Endothelial cell of umbilical vein (primary cell): ENCODE measurements around the gene SLC49A3. TPM values are rescaled to one million over a fixed set of nuclear protein-coding genes. Genes with fewer than 3 reads are reported as not detected.
"Not testable (repeated sequence)": the region's sequence is repeated elsewhere in the genome, so short reads cannot be mapped to it uniquely, and the experiment has no call there.

Experiments
- BruUV-seq: library from RNA; stranded (reverse); fragments of 400-500 nt; replicated peaks from 2 replicates; lab custom pipeline; 2021; lab: Mats Ljungman, UMichigan
- CTCF ChIA-PET: fragments of 300-600, 350-600 bp; sonication (Branson Sonifier 250); formaldehyde crosslinking; loops from one replicate; lab custom pipeline; 2021; ENCODE audit warnings: antibody characterized with exemption, inconsistent platforms; lab: Charles Lee
- POLR2A ChIA-PET: fragments of 300-600, 350-600 bp; sonication (Branson Sonifier 250); formaldehyde crosslinking; loops from one replicate; lab custom pipeline; 2021; ENCODE audit warnings: antibody characterized with exemption, inconsistent platforms; lab: Charles Lee
- DNase-seq: peaks from one replicate; pipeline ENCODE4 v3.0.0-alpha.2; 2011; ENCODE audit warnings: low read depth, low spot score
- FAIRE-seq: peaks from 2 replicates; lab custom pipeline; 2011; peaks lifted over from hg19 to GRCh38; lab: Jason Lieb, UNC
- H2AFZ ChIP-seq: 2 replicates; pipeline ENCODE4 v1.6.0; 2012; ENCODE audit warnings: low read depth, low read length, control low read depth, inconsistent platforms
- H3K27ac ChIP-seq: 2 replicates; pipeline ENCODE4 v1.5.1; 2011; ENCODE audit warnings: low read depth, mild to moderate bottlenecking, control low read depth, low read length, moderate library complexity; ENCODE audit not compliant: insufficient read depth
- H3K27me3 ChIP-seq, 2 experiments: 2 replicates each; pipeline versions ENCODE4 v1.6.0 to v1.6.1; 2011; ENCODE audit warnings: low read length in 2 of 2, mixed read lengths in 1 of 2; ENCODE audit not compliant: control insufficient read depth in 2 of 2, insufficient read depth in 2 of 2
- H3K36me3 ChIP-seq, 2 experiments: 2 replicates in 1 of 2; 3 replicates in 1 of 2; pipeline ENCODE4 v1.5.1; 2011; ENCODE audit warnings: low read length in 2 of 2, mild to moderate bottlenecking in 1 of 2, moderate library complexity in 1 of 2; ENCODE audit not compliant: control insufficient read depth in 2 of 2, insufficient read depth in 2 of 2; ENCODE audit errors: extremely low read depth in 1 of 2
- H3K4me1 ChIP-seq: 3 replicates; pipeline ENCODE4 v1.5.1; 2011; ENCODE audit warnings: mild to moderate bottlenecking, low read length; ENCODE audit not compliant: control insufficient read depth, insufficient read depth; ENCODE audit errors: extremely low read depth
- H3K4me2 ChIP-seq: 2 replicates; pipeline ENCODE4 v1.6.1; 2011; ENCODE audit warnings: low read length, control low read depth, mixed read lengths; ENCODE audit not compliant: insufficient read depth
- H3K4me3 ChIP-seq, 3 experiments: fragments of 200-600 bp in 1 of 3; sonication (generic), shearing (Covaris generic) in 1 of 3; replicated peaks in 1 of 3; 2 replicates each; pipeline ENCODE4 v1.5.1; 2011 to 2016; ENCODE audit warnings: control low read depth in 3 of 3, low read length in 3 of 3, mild to moderate bottlenecking in 2 of 3, inconsistent platforms in 1 of 3, low read depth in 1 of 3, moderate library complexity in 1 of 3; ENCODE audit not compliant: insufficient read depth in 1 of 3
- H3K79me2 ChIP-seq: 2 replicates; pipeline ENCODE4 v1.6.0; 2012; ENCODE audit warnings: low read length, inconsistent platforms; ENCODE audit not compliant: control insufficient read depth, insufficient read depth
- H3K9ac ChIP-seq: replicated peaks from 2 replicates; pipeline ENCODE3; 2011; ENCODE audit warnings: low read length, control low read depth; ENCODE audit not compliant: insufficient read depth; ENCODE audit errors: extremely low read depth
- H3K9me1 ChIP-seq: replicated peaks from 3 replicates; pipeline ENCODE4 v1.6.0; 2011; ENCODE audit warnings: mild to moderate bottlenecking, low read length; ENCODE audit not compliant: control insufficient read depth, insufficient read depth; ENCODE audit errors: extremely low read depth
- H3K9me3 ChIP-seq: replicated peaks from 2 replicates; pipeline ENCODE4 v1.5.1; 2012; ENCODE audit warnings: low read length, inconsistent platforms; ENCODE audit not compliant: control insufficient read depth, insufficient read depth
- H4K20me1 ChIP-seq: replicated peaks from 2 replicates; pipeline ENCODE3; 2011; ENCODE audit warnings: mild to moderate bottlenecking, low read length; ENCODE audit not compliant: control insufficient read depth, insufficient read depth; ENCODE audit errors: extremely low read depth
- FOS ChIP-seq: IDR thresholded peaks from 2 replicates; pipeline ENCODE4 v1.6.1; 2011; ENCODE audit warnings: mild to moderate bottlenecking, low read length, moderate library complexity, borderline replicate concordance; ENCODE audit not compliant: insufficient read depth
- JUN ChIP-seq: IDR thresholded peaks from 2 replicates; pipeline ENCODE4 v1.6.1; 2011; ENCODE audit warnings: borderline replicate concordance, low read depth; ENCODE audit not compliant: insufficient read length, insufficient read depth
- POLR2A ChIP-seq: IDR thresholded peaks from 2 replicates; pipeline ENCODE4 v1.6.1; 2012; ENCODE audit warnings: low read depth, mild to moderate bottlenecking, control low read depth, low read length
- dilution Hi-C: fragments of 300-500 bp; cut with MboI; formaldehyde crosslinking; loops from one replicate; pipeline ENCODE4 v1.15.0; 2019; ENCODE audit warnings: low sequenced_read_pairs; ENCODE audit not compliant: extremely low pct_ligation_motif_present
- intact Hi-C: fragments of 100-400 bp; cut with micrococcal nuclease; formaldehyde crosslinking; loops from one replicate; pipeline ENCODE4 v1.10.0; 2022
- polyA plus RNA-seq, 4 experiments: library from polyadenylated mRNA; depleted of rRNA in 3 of 4; stranded (reverse) in 3 of 4; unstranded in 1 of 4; fragments of >200 nt; gene quantifications; 2 replicates each; pipeline versions ENCODE4 v1.2.1 to v1.2.3, GENCODE V29; 2011 to 2012; ENCODE audit warnings: missing spikeins in 1 of 4
- total RNA-seq: library from RNA; stranded (reverse); gene quantifications from 2 replicates; pipeline ENCODE4 v1.2.3, GENCODE V29; 2021

The SLC49A3 gene
- total and polyA plus RNA-seq, 2 donors (not counting 3 experiments of a cell fraction or from before 2014, with no cell fraction given), result 4.2 to 11.5 TPM

DNA sequence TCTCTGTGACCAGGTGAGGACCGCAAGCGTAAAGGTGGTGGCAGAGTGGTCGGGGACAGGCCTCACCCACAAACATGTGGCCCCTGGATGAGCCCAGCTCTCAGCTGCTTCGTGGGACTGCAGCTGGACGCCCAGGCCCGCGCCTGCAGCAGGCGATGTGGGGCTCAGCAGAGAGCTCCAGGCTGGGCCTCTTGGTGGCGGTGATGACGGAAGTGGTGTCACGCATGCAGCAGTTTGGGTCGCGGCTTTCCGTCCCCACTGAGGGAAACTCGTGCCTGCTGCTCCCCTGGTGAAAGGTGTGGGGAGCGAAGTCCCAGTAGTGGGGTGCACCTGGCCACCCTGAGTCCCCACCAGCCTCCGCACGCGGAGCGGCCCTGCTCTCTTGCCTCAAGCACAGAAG lies 43.5 kb upstream of the SLC49A3 start:
- Histone ChIP-seq H3K9ac (no peak overlapping the region), H3K79me2 (peaks cover 16% of the 10 kb centered on the region), H3K9me1 (no peaks in the 10 kb centered on the region), H3K4me3 (no peak overlapping the region), H3K4me2 (no peak overlapping the region), H2AFZ (no peak overlapping the region), H3K27ac (no peak overlapping the region), H3K4me1 (peaks cover 5% of the 10 kb centered on the region), H3K9me3 (no peaks in the 10 kb centered on the region), H3K36me3 (peaks cover 12 to 43% of the 10 kb centered on the region in 2 experiments), H3K27me3 (no peaks in the 10 kb centered on the region), H4K20me1 (peaks cover 5% of the 10 kb centered on the region)
- ChIA-PET CTCF (no interaction called here), POLR2A (no interaction called here)
- no TSS peak for BruUV-seq
- intact Hi-C loops (no loop called here), dilution Hi-C loops (no loop called here)
- FAIRE-seq (no peak), DNase-seq (no peak)
- TF ChIP-seq POLR2A (no peak), FOS (no peak), JUN (no peak)

DNA sequence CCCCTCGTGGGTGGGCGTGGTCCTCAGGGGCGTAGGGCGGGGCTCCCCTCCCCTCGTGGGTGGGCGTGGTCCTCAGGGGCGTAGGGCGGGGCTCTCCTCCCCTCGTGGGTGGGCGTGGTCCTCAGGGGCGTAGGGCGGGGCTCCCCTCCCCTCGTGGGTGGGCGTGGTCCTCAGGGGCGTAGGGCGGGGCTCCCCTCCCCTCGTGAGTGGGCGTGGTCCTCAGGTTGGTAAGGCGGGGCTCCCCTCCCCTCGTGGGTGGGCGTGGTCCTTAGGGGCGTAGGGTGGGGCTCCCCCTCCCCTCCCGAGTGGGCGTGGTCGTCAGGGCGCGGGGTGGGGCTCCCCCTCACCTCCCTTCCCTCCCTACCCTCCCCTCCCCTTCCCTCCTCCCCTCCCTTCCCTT lies 43.0 kb upstream of the SLC49A3 start:
- H4K20me1 ChIP-seq, dilution Hi-C loops, FAIRE-seq, DNase-seq, H3K27me3 ChIP-seq, CTCF ChIA-PET, H2AFZ ChIP-seq, H3K9me1 ChIP-seq, H3K4me2 ChIP-seq, H3K4me1 ChIP-seq, H3K4me3 ChIP-seq, H3K27ac ChIP-seq, intact Hi-C loops, POLR2A ChIA-PET, BruUV-seq, H3K9ac ChIP-seq, H3K9me3 ChIP-seq: not testable (repeated sequence)
- H3K79me2 ChIP-seq, result peaks cover 21% of the 10 kb centered on the region
- peaks cover 12 to 39% of the 10 kb centered on the region in 2 experiments for H3K36me3 ChIP-seq

DNA sequence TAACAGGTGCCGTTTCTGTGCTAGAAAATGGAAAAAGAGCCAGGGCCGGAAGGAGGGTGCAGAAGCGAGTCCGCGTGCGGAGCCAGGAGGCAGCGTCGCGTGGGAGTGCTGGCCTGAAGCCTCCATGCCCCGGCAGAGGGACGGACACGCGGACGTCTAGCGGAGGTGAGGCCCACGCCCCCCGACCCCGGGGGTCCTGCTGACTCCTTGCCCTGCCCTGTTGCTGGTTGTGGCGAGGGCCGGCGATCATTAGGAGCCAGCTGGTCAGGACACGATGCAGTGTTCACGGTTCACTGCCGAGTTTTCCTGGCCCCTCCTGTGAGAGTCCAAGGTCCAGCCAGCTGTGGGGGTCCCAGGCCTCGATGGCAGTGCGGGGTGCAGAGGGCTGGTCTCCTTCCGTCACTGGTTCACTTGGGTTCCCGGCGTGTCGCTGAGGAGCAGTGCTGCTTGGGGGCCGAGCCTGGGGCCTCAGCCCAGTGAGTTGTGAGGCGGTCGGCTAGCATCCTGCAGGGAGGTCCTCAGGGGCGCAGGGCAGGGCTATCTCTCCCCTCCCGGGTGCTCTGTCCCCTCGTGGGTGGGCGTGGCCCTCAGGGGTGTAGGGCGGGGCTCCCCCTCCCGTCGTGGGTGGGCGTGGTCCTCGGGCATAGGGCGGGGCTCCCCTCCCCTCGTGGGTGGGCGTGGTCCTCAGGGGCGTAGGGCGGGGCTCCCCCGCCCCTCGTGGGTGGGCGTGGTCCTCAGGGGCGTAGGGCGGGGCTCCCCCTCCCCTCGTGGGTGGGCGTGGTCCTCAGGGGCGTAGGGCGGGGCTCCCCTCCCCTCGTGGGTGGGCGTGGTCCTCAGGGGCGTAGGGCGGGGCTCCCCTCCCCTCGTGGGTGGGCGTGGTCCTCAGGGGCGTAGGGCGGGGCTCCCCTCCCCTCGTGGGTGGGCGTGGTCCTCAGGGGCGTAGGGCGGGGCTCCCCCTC lies 42.3 kb upstream of the SLC49A3 start:
- Histone ChIP-seq H3K4me1 (peaks cover 16% of the 10 kb centered on the region), H3K79me2 (peaks cover 28% of the 10 kb centered on the region), H3K36me3 (peaks cover 12 to 36% of the 10 kb centered on the region in 2 experiments)
- H3K4me3 ChIP-seq, H3K9me1 ChIP-seq, POLR2A ChIA-PET, H3K9ac ChIP-seq, CTCF ChIA-PET, BruUV-seq, FAIRE-seq, H3K27me3 ChIP-seq, dilution Hi-C loops, H4K20me1 ChIP-seq, DNase-seq, H3K27ac ChIP-seq, H2AFZ ChIP-seq, intact Hi-C loops, H3K4me2 ChIP-seq, H3K9me3 ChIP-seq: not testable (repeated sequence)
